Measurements from ENCODE around the gene ECE1.

GRCh38 chr1:21305155-21305899 lies 15.1 kb upstream of the ECE1 start:
- no peak for TF ChIP-seq CTCF (IDR thresholded peaks at IDR 0.05)
- no peak for TF ChIP-seq EZH2 (IDR thresholded peaks at IDR 0.05)
